GM21529 (cell line): ENCODE measurements around the gene PRM3.

Experiments
- ATAC-seq: cut with Tn5 transposase; IDR thresholded peaks from one replicate; pipeline ENCODE4 v1.9.1; 2021; ENCODE audit not compliant: unreplicated experiment

PRM3 gene

GRCh38 chr16:11272921-11273720, at the start of gene PRM3:
Gene PRM3, minus strand, starts transcription at chr16:11273629. Its CDS starts 34 bp downstream, at chr16:11273595.
- no peak for ATAC-seq

GRCh38 chr16:11322823-11323222, 49.4 kb upstream of the PRM3 start:
- no peak for ATAC-seq

GRCh38 chr16:11321662-11322061, 48.2 kb upstream of the PRM3 start:
- ATAC-seq: no peak

GRCh38 chr16:11320170-11320569, 46.7 kb upstream of the PRM3 start:
- ATAC-seq: no peak

GRCh38 chr16:11319529-11320146, 46.2 kb upstream of the PRM3 start:
- ATAC-seq: no peak

GRCh38 chr16:11318817-11319216, 45.4 kb upstream of the PRM3 start:
- ATAC-seq: no peak

- no peak for ATAC-seq
These were observed 43.0 kb upstream of the PRM3 start for GRCh38 chr16:11316331-11317015.

GRCh38 chr16:11315510-11315909, 42.1 kb upstream of the PRM3 start:
- no peak for ATAC-seq

- no peak for ATAC-seq
These were observed 41.0 kb upstream of the PRM3 start for GRCh38 chr16:11314309-11314894.

GRCh38 chr16:11313493-11314308, 40.3 kb upstream of the PRM3 start:
- ATAC-seq: no peak

- ATAC-seq: no peak
These were observed 39.5 kb upstream of the PRM3 start for GRCh38 chr16:11312718-11313492.

- peak; percentile 42 for ATAC-seq
These were observed 37.6 kb upstream of the PRM3 start for GRCh38 chr16:11310997-11311561.

- ATAC-seq: no peak
These were observed 37.2 kb upstream of the PRM3 start for GRCh38 chr16:11310634-11310977.

GRCh38 chr16:11309895-11310633, 36.6 kb upstream of the PRM3 start:
- ATAC-seq: peak; percentile 39

GRCh38 chr16:11308493-11309283, 35.3 kb upstream of the PRM3 start:
- ATAC-seq: peak; percentile 31

GRCh38 chr16:11307639-11308492, 34.4 kb upstream of the PRM3 start:
- no peak for ATAC-seq

- no peak for ATAC-seq
These were observed 33.7 kb upstream of the PRM3 start for GRCh38 chr16:11306997-11307638.
